H1 (cell line): Measurements from ENCODE around the gene ALKAL2. TPM values are rescaled to one million over a fixed set of nuclear protein-coding genes. Genes with fewer than 3 reads are reported as not detected.

Experiments
- JUN ChIP-seq: IDR thresholded peaks from 2 replicates; pipeline ENCODE4 v1.6.1; 2011; ENCODE audit warnings: low read depth, mild to moderate bottlenecking, improper control_type of control experiment, low read length
- polyA plus RNA-seq, 7 experiments: library from polyadenylated mRNA; depleted of rRNA in 3 of 7; stranded (reverse) in 5 of 7; unstranded in 2 of 7; fragments of >200 nt in 5 of 7; fragments of 200-250 nt in 2 of 7; gene quantifications; 1 replicate in 5 of 7; 2 replicates in 1 of 7; 4 replicates in 1 of 7; pipeline versions ENCODE4 v1.2.1 to v1.2.3, GENCODE V29; 2011 to 2013; ENCODE audit warnings: missing spikeins in 2 of 7, mixed read lengths in 2 of 7
- total RNA-seq: library from RNA; stranded (reverse); fragmentation: NEBNext Ultra II Directional; extraction: Animal tissue kit (Norgen Biotek cat#: 25700); gene quantifications from 2 replicates; pipeline ENCODE4 v1.2.1, GENCODE V29; 2021

ALKAL2 gene
- total and polyA plus RNA-seq, 2 of the 8 experiments (the other 6 are each of a cell fraction or from before 2014, with no cell fraction given), result 4.6 to 11.5 TPM

DNA sequence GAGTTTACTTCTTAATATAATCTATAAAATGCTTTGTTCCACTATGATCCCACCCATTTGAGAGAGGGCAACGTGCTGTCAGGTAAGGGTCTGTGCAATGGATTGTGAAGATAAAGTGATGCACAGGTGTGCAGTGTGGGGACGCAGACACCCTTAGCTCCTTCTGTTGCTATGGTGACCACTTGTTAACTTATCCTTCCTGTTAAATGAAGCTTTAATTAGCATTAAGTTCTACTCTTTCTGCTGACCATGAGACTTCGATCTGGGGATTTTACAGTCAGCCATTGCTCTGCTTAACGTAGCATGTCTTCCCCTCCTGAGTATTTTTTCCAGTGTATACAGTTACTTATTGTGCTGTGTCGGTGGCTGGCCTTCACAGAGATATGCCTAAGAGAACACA lies 23.1 kb upstream of the ALKAL2 start (continued):
- TF ChIP-seq JUN, result no peak
